ENCODE data around the gene KCNG4. TPM values are rescaled to one million over a fixed set of nuclear protein-coding genes. Genes with fewer than 3 reads are reported as not detected.

The KCNG4 gene
- total RNA-seq, 2 donors from 2014 or later = not detected

DNA sequence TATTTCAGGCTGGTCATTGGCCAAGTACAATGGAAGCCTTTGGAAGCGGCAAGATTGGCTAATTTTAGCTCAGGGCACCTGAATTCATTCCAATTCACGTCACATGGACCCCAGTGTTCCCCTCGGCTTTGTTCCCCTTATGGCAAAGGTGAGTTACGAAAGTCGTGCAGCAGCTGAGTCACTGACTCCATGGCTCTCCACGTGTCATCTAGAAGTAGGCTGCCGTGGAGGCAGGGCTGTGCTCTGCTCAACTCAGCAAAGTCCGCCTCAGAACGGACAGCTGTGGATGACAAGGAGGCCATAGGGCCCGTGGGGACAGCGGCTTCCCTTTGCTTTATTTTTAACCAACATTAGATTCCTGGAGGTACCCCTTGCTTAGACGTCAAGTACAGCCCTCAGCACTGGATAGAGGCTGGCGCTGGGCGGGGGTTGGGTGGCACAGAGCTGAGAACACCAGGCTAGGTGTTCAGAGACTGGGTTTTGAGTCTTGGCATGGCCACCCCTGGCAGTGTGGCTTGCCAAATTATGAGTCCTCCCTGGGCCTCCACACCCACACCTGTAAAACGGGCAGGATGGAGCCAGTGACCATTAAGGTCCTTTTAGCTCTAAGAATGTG, 25.3 kb downstream of the KCNG4 start:
- intact Hi-C loops (cut with DNase I) = no loop called here
- Histone ChIP-seq H3K27me3 (replicated peaks; ENCODE audit: insufficient read depth) (no peaks in the 10 kb centered on the region), H3K36me3 (no peaks in the 10 kb centered on the region), H3K9me3 (no peaks in the 10 kb centered on the region), H3K4me3 (no peak overlapping the region), H3K4me1 (replicated peaks) (no peaks in the 10 kb centered on the region), H3K27ac (no peak overlapping the region)
- TF ChIP-seq POLR2AphosphoS5 (IDR thresholded peaks at IDR 0.05) (no peak), POLR2A (IDR thresholded peaks at IDR 0.05) (no peak)
- TF ChIP-seq, protein P1, sequence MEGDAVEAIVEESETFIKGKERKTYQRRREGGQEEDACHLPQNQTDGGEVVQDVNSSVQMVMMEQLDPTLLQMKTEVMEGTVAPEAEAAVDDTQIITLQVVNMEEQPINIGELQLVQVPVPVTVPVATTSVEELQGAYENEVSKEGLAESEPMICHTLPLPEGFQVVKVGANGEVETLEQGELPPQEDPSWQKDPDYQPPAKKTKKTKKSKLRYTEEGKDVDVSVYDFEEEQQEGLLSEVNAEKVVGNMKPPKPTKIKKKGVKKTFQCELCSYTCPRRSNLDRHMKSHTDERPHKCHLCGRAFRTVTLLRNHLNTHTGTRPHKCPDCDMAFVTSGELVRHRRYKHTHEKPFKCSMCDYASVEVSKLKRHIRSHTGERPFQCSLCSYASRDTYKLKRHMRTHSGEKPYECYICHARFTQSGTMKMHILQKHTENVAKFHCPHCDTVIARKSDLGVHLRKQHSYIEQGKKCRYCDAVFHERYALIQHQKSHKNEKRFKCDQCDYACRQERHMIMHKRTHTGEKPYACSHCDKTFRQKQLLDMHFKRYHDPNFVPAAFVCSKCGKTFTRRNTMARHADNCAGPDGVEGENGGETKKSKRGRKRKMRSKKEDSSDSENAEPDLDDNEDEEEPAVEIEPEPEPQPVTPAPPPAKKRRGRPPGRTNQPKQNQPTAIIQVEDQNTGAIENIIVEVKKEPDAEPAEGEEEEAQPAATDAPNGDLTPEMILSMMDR (IDR thresholded peaks at IDR 0.05) = no peak
- DNase-seq (ENCODE audit: low spot score) = no peak
- WGBS = 71% methylated on average over 15 of the region's 15 CpGs

DNA sequence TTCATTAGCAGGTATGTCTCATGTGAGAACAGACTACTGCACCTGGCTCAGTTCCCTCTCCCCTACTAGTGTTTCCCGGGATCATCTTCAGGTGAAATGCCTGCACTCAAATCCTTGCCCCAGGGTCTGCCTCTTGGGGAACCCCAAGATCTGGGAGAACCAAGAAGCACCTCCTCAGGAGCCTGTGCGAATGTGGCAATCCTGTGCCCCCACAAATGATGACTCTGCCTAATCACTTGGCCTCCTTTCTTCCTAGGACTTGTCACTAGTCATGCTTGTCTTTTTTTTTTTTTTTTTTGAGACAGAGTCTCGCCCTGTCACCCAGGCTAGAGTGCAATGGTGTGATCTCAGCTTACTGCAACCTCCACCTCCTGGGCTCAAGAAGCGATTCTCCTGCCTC, 27.2 kb downstream of the KCNG4 start:
- Histone ChIP-seq H3K4me3 (no peak overlapping the region), H3K4me1 (replicated peaks) (no peaks in the 10 kb centered on the region), H3K27me3 (replicated peaks; ENCODE audit: insufficient read depth) (no peaks in the 10 kb centered on the region), H3K9me3 (no peaks in the 10 kb centered on the region), H3K27ac (no peak overlapping the region), H3K36me3 (no peaks in the 10 kb centered on the region)
- TF ChIP-seq POLR2AphosphoS5 (IDR thresholded peaks at IDR 0.05) (no peak), POLR2A (IDR thresholded peaks at IDR 0.05) (no peak)
- TF ChIP-seq, protein P1 (IDR thresholded peaks at IDR 0.05) = no peak
- intact Hi-C loops (cut with DNase I) = no loop called here
- DNase-seq (ENCODE audit: low spot score) = no peak
- WGBS = 91% methylated on average over 4 of the region's 4 CpGs

DNA sequence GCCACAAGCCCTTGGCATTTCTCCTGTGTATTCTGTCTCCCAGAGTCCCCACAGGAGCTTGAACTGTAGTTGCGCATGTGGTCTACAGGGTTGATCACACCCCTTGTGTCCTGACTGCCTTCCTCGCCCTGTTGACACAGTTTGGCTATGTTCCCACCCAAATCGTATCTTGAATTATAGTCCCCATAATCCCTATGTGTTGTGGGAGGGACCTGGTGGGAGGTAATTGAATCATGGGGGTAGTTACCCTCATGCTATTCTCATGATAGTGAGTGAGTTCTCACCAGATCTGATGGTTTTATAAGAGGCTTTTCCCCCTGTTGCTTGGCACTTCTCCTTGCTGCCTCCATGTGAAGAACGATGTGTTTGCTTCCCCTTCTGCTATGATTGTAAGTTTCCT, 27.7 kb downstream of the KCNG4 start:
- intact Hi-C loops (cut with DNase I) = no loop called here
- TF ChIP-seq, protein P1 (IDR thresholded peaks at IDR 0.05) = no peak
- TF ChIP-seq POLR2A (IDR thresholded peaks at IDR 0.05) (no peak), POLR2AphosphoS5 (IDR thresholded peaks at IDR 0.05) (no peak)
- WGBS = 35% methylated on average over 4 of the region's 4 CpGs
- no peaks in the 10 kb centered on the region for H3K27me3 ChIP-seq (replicated peaks; ENCODE audit: insufficient read depth)
- H3K4me1 ChIP-seq (replicated peaks) = no peaks in the 10 kb centered on the region
- no peak overlapping the region for H3K27ac ChIP-seq
- H3K4me3 ChIP-seq = no peak overlapping the region
- no peak for DNase-seq (ENCODE audit: low spot score)
- H3K9me3 ChIP-seq = no peaks in the 10 kb centered on the region
- no peaks in the 10 kb centered on the region for H3K36me3 ChIP-seq

DNA sequence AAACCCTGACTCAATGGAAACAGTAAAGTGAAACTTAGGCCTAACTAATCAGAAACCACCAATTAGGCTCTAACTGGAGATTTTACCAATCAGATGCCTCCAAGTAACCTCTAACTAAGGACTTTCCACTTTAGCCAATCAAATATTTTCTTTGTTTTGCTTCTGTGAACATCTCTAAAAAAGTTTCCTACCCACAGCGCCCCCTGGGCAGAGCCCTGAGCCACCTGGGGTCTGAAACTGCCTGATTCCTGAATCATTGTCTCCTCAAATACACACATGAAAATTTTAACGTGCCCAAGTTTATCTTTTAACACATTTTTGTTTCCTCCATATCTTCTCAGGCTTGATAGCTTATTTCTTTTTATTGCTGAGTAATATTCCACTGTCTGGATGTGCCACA, 29.8 kb downstream of the KCNG4 start:
- no peak for DNase-seq (ENCODE audit: low spot score)
- WGBS = 89% methylated on average over 2 of the region's 2 CpGs
- Histone ChIP-seq H3K4me3 (no peak overlapping the region), H3K27me3 (replicated peaks; ENCODE audit: insufficient read depth) (no peaks in the 10 kb centered on the region), H3K27ac (no peak overlapping the region), H3K36me3 (no peaks in the 10 kb centered on the region), H3K9me3 (no peaks in the 10 kb centered on the region), H3K4me1 (replicated peaks) (no peaks in the 10 kb centered on the region)
- no peak for TF ChIP-seq POLR2AphosphoS5 (IDR thresholded peaks at IDR 0.05)
- TF ChIP-seq, protein P1 (IDR thresholded peaks at IDR 0.05) = no peak
- TF ChIP-seq POLR2A (IDR thresholded peaks at IDR 0.05) = no peak
- intact Hi-C loops (cut with DNase I) = no loop called here

DNA sequence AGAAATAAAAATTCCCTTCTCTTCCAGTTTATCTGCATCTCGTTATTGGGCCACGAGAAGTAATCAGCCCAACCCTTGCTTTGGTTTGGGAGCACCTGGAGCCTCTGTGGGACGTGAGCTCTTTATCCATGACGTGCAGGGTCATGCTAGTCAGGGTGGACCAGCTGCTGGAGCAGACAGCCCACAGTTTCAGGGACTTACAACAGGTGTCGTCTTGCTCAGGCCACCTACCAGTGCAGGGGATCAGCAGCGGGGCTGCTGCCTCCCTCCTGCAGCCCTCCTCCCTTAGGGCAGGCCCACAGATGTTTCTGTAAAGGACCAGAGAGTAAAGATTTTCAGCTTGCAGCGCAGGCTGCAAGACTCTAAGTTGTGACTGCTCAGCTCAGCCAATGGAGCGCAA, 31.9 kb downstream of the KCNG4 start:
- no peaks in the 10 kb centered on the region for H3K36me3 ChIP-seq
- H3K27ac ChIP-seq = no peak overlapping the region
- no peaks in the 10 kb centered on the region for H3K27me3 ChIP-seq (replicated peaks; ENCODE audit: insufficient read depth)
- intact Hi-C loops (cut with DNase I) = no loop called here
- no peaks in the 10 kb centered on the region for H3K4me1 ChIP-seq (replicated peaks)
- H3K4me3 ChIP-seq = no peak overlapping the region
- TF ChIP-seq POLR2A (IDR thresholded peaks at IDR 0.05) = no peak
- WGBS = 72% methylated on average over 8 of the region's 8 CpGs
- H3K9me3 ChIP-seq = no peaks in the 10 kb centered on the region
- no peak for DNase-seq (ENCODE audit: low spot score)
